Measurements from ENCODE around the gene SMAD2.

Gene SMAD2

DNA sequence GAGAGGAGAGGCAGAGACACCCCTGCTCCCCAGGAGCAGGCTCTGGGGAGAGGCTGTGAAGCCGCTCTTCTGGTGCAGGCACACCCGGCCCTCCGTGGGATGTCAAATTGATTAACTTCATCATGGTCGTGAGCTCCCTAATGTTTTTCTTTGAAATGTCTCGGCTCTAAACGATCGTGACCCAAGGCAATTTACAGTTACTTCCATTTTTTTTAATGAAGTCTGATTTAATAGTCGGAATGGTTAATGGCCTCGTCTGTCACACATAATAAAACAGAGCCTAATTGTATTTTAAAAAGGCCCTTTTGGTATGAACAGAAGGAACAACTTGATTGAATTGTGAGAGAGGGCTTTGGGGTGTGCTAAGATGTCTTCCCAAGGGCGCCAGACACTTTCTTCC is 130.2 kb downstream of the SMAD2 start:
- no peak overlapping the region for H3K4me3 ChIP-seq (ENCODE audit: low read length)
- no peak for DNase-seq (ENCODE audit: low read depth)
- no peak for TF ChIP-seq CTCF (conservative IDR thresholded peaks at IDR 0.05; ENCODE audit: low read depth, low read length)

- TF ChIP-seq CTCF (conservative IDR thresholded peaks at IDR 0.05; ENCODE audit: low read depth, low read length), result no peak
- H3K4me3 ChIP-seq (ENCODE audit: low read length), result no peak overlapping the region
- DNase-seq (ENCODE audit: low read depth), result no peak
Measured at GRCh38 chr18:47799376-47799775, 131.1 kb downstream of the SMAD2 start.

DNA sequence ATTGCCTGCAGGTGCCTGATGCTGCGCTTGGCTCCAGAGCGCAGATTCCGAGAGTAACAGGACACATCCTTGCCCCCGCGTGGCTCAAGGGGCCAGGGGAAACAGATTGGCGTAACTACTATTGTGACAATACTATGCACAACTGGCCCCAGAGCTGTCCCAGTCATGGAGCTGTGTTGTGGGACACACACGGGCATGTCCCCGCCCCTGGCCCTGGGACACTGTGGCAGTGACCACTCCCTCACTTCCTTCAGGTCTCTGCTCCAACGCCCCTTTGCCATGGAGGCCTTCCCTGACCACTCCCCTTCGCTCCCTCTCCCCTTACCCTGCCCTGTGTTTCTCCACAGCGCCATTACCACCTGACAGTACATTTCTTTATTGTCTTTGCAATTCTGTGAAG is 132.1 kb downstream of the SMAD2 start:
- H3K4me3 ChIP-seq (ENCODE audit: low read length), result no peak overlapping the region
- no peak for TF ChIP-seq CTCF (conservative IDR thresholded peaks at IDR 0.05; ENCODE audit: low read depth, low read length)
- no peak for DNase-seq (ENCODE audit: low read depth)

- no peak for TF ChIP-seq CTCF (conservative IDR thresholded peaks at IDR 0.05; ENCODE audit: low read depth, low read length)
- no peak overlapping the region for H3K4me3 ChIP-seq (ENCODE audit: low read length)
- DNase-seq (ENCODE audit: low read depth), result no peak
Measured at GRCh38 chr18:47797126-47797525, 133.3 kb downstream of the SMAD2 start.

GRCh38 chr18:47795434-47795814 is 135.0 kb downstream of the SMAD2 start:
- no peak for TF ChIP-seq CTCF (conservative IDR thresholded peaks at IDR 0.05; ENCODE audit: low read depth, low read length)
- no peak overlapping the region for H3K4me3 ChIP-seq (ENCODE audit: low read length)
- no peak for DNase-seq (ENCODE audit: low read depth)

DNA sequence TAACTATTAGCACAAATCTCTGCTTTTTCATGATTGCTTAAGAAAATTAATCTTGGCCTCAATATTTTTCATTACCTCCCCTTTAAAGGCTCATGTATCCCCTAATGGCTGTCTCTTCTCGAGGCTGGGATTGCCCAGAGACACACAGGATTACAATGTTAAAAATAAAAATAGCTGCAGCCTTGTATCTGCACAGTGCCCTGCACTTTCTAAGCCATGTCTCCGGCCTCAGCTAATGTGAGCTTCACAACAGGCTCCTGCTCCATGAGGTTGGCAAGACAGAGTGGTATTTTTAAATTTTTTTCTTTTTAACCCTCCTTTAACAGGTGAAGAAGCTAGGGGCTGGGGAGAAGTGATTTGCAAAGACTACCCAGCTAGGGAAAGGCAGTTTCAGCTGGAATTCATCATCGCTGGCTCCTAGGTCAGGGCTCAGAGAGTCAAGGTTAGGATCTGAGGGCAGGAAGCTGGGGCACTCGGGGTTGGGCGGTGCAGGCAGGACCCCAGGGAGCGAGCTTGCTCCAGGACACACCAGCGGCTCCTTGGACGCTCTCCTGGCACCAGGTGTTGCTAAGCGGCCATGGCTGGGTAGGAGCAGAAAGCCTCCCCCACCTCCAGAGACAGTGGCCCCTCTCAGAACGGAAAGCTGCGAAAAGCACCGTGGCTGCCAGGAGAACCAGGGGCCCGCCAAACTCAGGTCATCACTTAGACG is 135.6 kb downstream of the SMAD2 start:
- no peak for TF ChIP-seq CTCF (conservative IDR thresholded peaks at IDR 0.05; ENCODE audit: low read depth, low read length)
- no peak overlapping the region for H3K4me3 ChIP-seq (ENCODE audit: low read length)
- DNase-seq (ENCODE audit: low read depth), result no peak

GRCh38 chr18:47793609-47794008 is 136.8 kb downstream of the SMAD2 start:
- no peak overlapping the region for H3K4me3 ChIP-seq (ENCODE audit: low read length)
- DNase-seq (ENCODE audit: low read depth), result no peak
- TF ChIP-seq CTCF (conservative IDR thresholded peaks at IDR 0.05; ENCODE audit: low read depth, low read length), result no peak

Data from retinal pigment epithelial cell (primary cell).